Stimulated activated CD8-positive, alpha-beta memory T cell treated with anti-CD3 and anti-CD28 coated beads, Interleukin-4, amount 100 ng/mL, for 24 hours (primary cell): ENCODE data around the gene WAPL.
A peak's percentile ranks its signal among the peaks of the same experiment; 100 is the strongest.
"Not testable (repeated sequence)": the region's sequence is repeated elsewhere in the genome, so short reads cannot be mapped to it uniquely, and the experiment has no call there.

Experiments
- DNase-seq: peaks from one replicate; pipeline ENCODE4 v3.0.0-alpha.2; 2020; ENCODE audit warnings: low read depth

Gene WAPL

GRCh38 chr10:86521678-86522509, at the start of gene WAPL:
Gene WAPL, minus strand, starts transcription at chr10:86521792. Its CDS starts 3,723 bp downstream, at chr10:86518069.
- DNase-seq: peak; percentile 94

DNA sequence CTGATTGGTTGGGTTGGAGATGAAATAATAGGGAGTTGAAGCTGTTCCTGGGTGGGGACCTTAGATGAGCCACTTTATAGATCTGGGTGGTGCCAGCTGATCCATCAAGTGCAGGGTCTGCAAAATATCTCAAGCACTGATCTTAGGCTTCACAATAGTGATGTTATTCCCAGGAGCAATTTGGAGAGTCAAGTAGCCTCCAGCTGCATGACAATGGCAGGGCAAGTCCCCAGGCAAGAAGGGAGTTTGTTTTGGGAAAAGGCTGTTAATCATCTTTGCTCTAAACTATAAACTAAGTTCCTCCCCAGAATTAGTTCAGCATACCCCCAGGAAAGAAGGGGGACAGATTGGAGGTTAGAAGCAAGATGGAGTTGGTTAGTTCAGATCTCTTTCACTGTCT, 47.7 kb upstream of the WAPL start:
- DNase-seq: no peak

- DNase-seq: not testable (repeated sequence)
These were observed 44.9 kb upstream of the WAPL start for GRCh38 chr10:86566518-86566917.

DNA sequence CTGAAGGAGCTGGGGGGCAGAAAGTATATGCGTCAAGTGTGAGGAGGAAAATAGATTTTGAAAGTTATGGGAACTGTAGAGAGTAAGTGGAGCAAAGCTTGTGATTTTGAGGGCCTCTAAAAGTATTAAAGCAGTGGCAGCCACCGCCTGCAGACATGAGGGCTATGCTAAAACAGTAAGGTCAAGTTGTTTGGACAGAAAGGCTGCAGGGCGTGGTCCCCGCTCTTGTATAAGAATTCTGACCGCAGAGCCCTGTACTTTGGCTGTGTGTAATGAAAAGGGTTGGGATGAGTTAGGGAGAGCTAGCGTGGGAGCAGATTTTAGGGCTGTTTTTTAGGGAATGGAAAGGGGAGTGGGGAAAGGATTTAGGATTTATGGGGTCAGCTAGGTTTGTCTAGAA, 41.7 kb upstream of the WAPL start:
- DNase-seq: not testable (repeated sequence)

- not testable (repeated sequence) for DNase-seq
These were observed 37.1 kb upstream of the WAPL start for GRCh38 chr10:86558695-86559094.

GRCh38 chr10:86556933-86557649, 35.5 kb upstream of the WAPL start:
- no peak for DNase-seq

- DNase-seq: no peak
These were observed 34.9 kb upstream of the WAPL start for GRCh38 chr10:86556532-86556931.

DNA sequence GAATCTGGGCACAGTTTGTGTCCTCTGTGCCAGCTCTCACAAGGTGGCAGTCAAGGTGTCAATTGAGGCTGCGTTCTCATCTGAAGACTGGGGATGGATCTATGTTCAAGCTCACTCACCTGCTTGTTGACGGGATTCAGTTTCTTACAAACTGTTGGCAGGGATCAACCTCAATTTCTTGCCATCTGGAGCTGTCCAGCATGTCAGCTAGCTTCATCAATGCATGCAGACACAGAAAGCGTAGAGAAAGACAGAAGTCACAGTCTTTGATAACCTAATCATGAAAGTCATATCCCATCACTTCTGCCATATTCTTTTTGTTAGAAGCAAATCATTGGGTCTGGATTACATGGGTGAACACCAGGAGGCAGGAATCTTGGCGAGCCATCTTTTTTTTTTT, 32.0 kb upstream of the WAPL start:
- no peak for DNase-seq

DNA sequence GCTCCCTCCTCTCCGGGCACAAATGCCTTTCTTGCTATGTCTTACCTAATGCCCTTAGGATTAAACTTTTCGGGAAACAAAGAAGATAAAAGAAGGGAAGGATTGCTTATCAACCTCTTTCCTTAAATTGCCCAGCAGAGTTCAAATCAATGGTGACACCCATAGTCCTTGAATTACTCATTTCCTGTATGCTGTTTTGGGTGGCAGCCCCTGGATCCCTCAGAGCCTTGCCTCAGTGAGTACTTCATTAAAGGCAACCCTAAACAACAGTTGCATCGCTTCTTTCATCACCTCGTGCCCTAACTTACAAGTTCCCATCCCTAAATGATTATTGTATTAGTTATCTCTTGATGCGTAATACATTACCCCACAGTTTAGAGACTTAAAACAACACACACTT, 31.6 kb upstream of the WAPL start:
- no peak for DNase-seq

DNA sequence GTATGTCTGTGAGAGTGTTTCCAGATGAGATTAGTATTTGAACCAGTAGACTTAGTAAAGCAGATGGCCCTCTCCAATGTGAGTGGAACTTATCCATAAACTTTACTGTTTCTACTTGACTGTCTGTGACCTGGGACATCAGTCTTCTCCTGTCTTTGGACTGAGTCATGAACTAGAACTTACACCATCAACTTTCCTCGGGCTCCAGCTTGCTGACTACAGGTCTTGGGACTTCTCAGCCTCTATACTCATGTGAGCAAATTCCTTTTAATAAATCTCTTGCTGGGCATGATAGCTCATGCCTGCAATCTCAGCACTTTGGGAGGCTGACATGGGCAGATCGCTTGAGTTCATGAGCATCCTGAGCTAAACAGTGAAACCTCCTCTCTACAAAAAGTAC, 25.7 kb upstream of the WAPL start:
- DNase-seq: no peak

DNA sequence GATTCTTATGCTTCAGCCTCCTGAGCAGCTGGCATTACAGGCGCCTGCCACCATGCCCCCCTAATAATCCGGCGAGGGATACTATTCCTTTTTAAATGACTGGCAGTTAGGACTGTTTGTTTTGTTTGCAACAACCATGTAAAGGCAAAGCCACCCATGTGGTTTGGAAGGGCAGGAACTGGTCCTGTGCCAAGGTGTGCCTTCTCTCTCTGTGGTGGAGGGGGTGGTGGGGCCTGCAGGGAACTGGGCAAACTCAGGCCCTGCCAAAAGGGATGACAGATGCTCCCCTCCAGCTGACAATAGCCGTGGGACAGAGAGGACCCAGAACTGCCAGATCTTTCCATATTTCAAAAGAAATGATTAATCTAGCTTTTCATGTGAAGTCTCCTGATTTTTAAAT, 23.5 kb upstream of the WAPL start:
- no peak for DNase-seq

DNA sequence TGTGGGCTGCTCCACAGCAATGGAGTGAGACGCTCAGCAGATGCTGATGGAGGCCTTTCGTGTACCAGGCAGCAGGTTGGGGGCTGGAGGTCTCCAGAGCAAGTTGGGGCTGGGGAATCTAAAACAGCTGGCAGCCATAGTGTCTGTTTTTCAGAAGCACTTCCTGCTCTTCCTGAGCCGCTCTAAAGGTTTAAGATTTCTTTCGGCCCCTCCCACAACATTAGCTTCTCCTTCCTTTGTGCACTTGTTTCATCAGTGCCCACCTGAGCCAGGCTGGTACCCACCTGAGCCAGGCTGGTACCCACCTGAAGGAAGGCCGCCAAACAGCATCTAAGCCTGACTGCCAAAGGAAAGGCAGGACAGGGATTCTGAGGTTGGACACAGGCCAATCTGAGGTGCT, 18.4 kb upstream of the WAPL start:
- no peak for DNase-seq

DNA sequence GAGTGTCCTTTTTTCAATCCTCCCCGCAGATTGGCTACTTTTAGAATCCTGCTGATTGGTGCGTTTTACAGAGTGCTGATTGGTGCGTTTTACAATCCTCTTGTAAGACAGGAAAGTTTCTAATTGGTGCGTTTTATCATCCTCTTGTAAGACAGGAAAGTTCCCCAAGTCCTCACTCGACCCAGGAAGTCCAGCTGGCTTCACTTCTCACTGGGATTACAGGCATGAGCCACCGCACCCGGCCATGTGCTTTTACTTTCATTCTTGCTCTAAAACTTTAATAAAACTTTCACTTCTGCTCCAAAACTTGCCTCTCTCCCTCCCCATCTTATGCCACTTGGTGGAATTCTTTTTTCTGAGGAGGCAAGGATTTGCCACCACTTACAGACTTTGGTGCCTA, 17.0 kb upstream of the WAPL start:
- no peak for DNase-seq

- DNase-seq: not testable (repeated sequence)
These were observed 16.4 kb upstream of the WAPL start for GRCh38 chr10:86538040-86538439.

DNA sequence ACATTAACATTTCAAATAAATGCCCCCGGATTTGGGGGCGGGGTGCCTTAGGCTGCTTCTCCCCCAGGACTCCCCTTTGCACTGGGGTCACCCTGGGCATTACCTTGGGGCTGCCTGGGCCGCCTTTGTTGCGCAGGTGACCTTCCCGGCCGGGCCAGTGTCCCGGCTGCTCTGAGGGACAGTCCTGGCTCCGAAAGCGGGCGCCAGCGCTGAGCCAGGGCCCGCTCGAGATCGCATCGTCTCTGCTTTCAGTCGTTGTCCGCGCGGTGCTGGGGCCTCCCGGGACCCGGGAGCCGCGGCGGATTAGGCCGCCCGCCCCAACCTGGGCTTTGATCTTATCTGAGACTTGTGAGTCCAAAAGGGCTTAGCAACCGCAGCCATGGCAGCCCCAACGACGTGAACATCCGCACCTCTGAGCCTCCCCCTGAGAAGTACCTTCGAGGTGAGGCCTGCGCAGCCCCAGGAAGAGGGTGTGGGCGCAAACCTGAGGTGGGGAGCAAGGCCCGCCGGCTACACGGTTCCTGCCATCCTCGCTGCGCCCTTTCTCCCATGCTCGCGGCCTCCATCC, 14.8 kb upstream of the WAPL start:
- peak; percentile 13 for DNase-seq

GRCh38 chr10:86535132-86535882, 13.7 kb upstream of the WAPL start:
- DNase-seq: peak; percentile 24

GRCh38 chr10:86533328-86533727, 11.7 kb upstream of the WAPL start:
- no peak for DNase-seq

GRCh38 chr10:86528736-86529135, 7.1 kb upstream of the WAPL start:
- DNase-seq: not testable (repeated sequence)

GRCh38 chr10:86526606-86527005, 5.0 kb upstream of the WAPL start:
- no peak for DNase-seq

DNA sequence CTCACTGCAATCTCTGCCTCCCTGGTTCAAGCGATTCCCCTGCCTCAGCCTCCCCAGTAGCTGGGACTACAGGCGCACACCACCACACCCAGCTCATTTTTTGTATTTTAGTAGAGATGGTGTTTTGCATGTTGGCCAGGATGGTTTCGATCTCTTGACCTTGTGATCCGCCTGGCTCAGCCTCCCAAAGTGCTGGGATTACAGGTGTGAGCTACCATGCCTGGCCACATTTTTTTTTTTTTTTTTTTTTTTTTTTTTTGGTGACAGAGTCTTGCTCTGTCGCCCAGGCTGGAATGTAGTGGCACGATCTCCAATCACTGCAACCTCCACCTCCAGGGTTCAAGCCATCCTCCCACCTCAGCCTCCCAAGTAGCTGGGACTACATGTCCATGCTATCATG, 4.1 kb upstream of the WAPL start:
- not testable (repeated sequence) for DNase-seq

GRCh38 chr10:86524225-86524962, 2.8 kb upstream of the WAPL start:
- DNase-seq: no peak

DNA sequence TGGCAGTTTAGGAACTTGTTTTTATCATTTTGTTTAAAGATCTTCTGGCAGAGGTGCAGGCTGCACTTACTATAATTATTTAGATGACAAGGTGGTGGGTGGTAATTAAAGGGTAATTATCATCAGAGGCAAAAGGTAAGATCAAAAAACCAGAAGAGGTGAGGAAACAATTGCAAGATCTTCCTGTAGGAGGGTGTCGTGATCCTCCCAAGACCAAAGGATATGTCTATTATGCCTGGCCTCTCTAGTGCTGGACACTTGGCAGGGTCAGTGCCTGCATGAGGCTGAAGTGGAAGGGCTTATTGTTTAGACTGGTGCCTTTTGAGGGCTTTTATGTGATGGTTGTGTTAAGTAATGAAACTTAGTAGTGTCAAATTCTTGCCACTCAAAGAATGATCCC, 1.8 kb upstream of the WAPL start:
- DNase-seq: no peak
